NCI-H1417 treated with DMSO at 0.1 percent for 48 hours (cell line): ENCODE data around the gene SSU72.
"Not testable (repeated sequence)": the region's sequence is repeated elsewhere in the genome, so short reads cannot be mapped to it uniquely, and the experiment has no call there.

ENCODE experiments used
- DNase-seq: peaks from one replicate; lab custom pipeline; 2025; lab: John Stamatoyannopoulos, UW

SSU72 gene

GRCh38 chr1:1558591-1558990, 16.1 kb downstream of the SSU72 start:
- no peak for DNase-seq

- not testable (repeated sequence) for DNase-seq
Measured at GRCh38 chr1:1557688-1558087, 17.0 kb downstream of the SSU72 start.

- DNase-seq = not testable (repeated sequence)
Measured at GRCh38 chr1:1556961-1557360, 17.7 kb downstream of the SSU72 start.

GRCh38 chr1:1556505-1556904, 18.2 kb downstream of the SSU72 start:
- no peak for DNase-seq

GRCh38 chr1:1554926-1555915, 19.4 kb downstream of the SSU72 start:
- DNase-seq = no peak

GRCh38 chr1:1554550-1554925, 20.1 kb downstream of the SSU72 start:
- DNase-seq = no peak

- DNase-seq = no peak
Measured at GRCh38 chr1:1553821-1554494, 20.7 kb downstream of the SSU72 start.

- DNase-seq = no peak
Measured at GRCh38 chr1:1552263-1552639, 22.4 kb downstream of the SSU72 start.

GRCh38 chr1:1551524-1552262, 23.0 kb downstream of the SSU72 start:
- no peak for DNase-seq

- DNase-seq = no peak
Measured at GRCh38 chr1:1550591-1551432, 23.9 kb downstream of the SSU72 start.

GRCh38 chr1:1550087-1550486, 24.6 kb downstream of the SSU72 start:
- no peak for DNase-seq

- no peak for DNase-seq
Measured at GRCh38 chr1:1548591-1548990, 26.1 kb downstream of the SSU72 start.

GRCh38 chr1:1547476-1547875, 27.2 kb downstream of the SSU72 start:
- DNase-seq = no peak

GRCh38 chr1:1547011-1547410, 27.7 kb downstream of the SSU72 start:
- no peak for DNase-seq

GRCh38 chr1:1545946-1546737, 28.5 kb downstream of the SSU72 start:
- DNase-seq = no peak

- DNase-seq = no peak
Measured at GRCh38 chr1:1544544-1544943, 30.1 kb downstream of the SSU72 start.

GRCh38 chr1:1543706-1544099, 31.0 kb downstream of the SSU72 start:
- DNase-seq = no peak

GRCh38 chr1:1542766-1543705, 31.6 kb downstream of the SSU72 start:
- DNase-seq = no peak

GRCh38 chr1:1541956-1542765, 32.5 kb downstream of the SSU72 start:
- DNase-seq = no peak
